ENCODE data around the gene KRTAP3-2.

The KRTAP3-2 gene

GRCh38 chr17:41016578-41017215 is 17.0 kb upstream of the KRTAP3-2 start:
- H3K4me3 ChIP-seq (ENCODE audit: low read depth, low read length): no peak overlapping the region
- H3K36me3 ChIP-seq: no peaks in the 10 kb centered on the region
- no peaks in the 10 kb centered on the region for H3K4me1 ChIP-seq
- TF ChIP-seq, protein P1, sequence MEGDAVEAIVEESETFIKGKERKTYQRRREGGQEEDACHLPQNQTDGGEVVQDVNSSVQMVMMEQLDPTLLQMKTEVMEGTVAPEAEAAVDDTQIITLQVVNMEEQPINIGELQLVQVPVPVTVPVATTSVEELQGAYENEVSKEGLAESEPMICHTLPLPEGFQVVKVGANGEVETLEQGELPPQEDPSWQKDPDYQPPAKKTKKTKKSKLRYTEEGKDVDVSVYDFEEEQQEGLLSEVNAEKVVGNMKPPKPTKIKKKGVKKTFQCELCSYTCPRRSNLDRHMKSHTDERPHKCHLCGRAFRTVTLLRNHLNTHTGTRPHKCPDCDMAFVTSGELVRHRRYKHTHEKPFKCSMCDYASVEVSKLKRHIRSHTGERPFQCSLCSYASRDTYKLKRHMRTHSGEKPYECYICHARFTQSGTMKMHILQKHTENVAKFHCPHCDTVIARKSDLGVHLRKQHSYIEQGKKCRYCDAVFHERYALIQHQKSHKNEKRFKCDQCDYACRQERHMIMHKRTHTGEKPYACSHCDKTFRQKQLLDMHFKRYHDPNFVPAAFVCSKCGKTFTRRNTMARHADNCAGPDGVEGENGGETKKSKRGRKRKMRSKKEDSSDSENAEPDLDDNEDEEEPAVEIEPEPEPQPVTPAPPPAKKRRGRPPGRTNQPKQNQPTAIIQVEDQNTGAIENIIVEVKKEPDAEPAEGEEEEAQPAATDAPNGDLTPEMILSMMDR (IDR thresholded peaks at IDR 0.05; ENCODE audit: low read depth, low read length): no peak
- no peaks in the 10 kb centered on the region for H3K9me3 ChIP-seq
- peaks cover 16% of the 10 kb centered on the region for H3K27me3 ChIP-seq
- DNase-seq: no peak

GRCh38 chr17:41015454-41015853 is 15.7 kb upstream of the KRTAP3-2 start:
- Histone ChIP-seq H3K36me3 (no peaks in the 10 kb centered on the region), H3K4me1 (no peaks in the 10 kb centered on the region), H3K9me3 (no peaks in the 10 kb centered on the region), H3K27me3 (peaks cover 16% of the 10 kb centered on the region), H3K4me3 (ENCODE audit: low read depth, low read length) (no peak overlapping the region)
- TF ChIP-seq, protein P1 (IDR thresholded peaks at IDR 0.05; ENCODE audit: low read depth, low read length): no peak
- DNase-seq: no peak

DNA sequence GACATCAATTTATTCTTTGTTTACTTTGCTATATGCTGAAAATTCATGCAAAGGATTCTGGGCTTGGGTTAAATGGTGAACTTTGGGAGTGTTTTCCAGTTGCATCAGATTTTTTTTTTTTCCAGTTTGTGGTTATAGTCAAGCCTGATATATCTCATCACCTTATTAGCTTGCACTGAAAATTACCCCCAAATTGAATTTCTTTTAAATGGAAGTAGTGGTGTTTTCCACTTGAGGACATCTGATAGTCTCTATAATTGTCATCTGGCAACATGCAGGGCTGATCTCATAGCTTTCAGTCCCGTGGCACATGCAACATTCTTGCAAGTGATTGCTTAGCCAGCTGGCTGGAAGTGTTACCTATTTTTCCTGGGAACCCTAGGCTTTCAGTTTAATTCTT is 13.9 kb upstream of the KRTAP3-2 start:
- TF ChIP-seq, protein P1 (IDR thresholded peaks at IDR 0.05; ENCODE audit: low read depth, low read length): no peak
- Histone ChIP-seq H3K9me3 (no peaks in the 10 kb centered on the region), H3K4me3 (ENCODE audit: low read depth, low read length) (no peak overlapping the region), H3K27me3 (peaks cover 23% of the 10 kb centered on the region), H3K36me3 (no peaks in the 10 kb centered on the region), H3K4me1 (no peaks in the 10 kb centered on the region)
- no peak for DNase-seq

- TF ChIP-seq, protein P1 (IDR thresholded peaks at IDR 0.05; ENCODE audit: low read depth, low read length): no peak
- Histone ChIP-seq H3K4me3 (ENCODE audit: low read depth, low read length) (no peak overlapping the region), H3K36me3 (no peaks in the 10 kb centered on the region), H3K27me3 (peaks cover 24% of the 10 kb centered on the region), H3K9me3 (no peaks in the 10 kb centered on the region), H3K4me1 (no peaks in the 10 kb centered on the region)
- DNase-seq: no peak
Measured at GRCh38 chr17:41013181-41013580, 13.5 kb upstream of the KRTAP3-2 start.

DNA sequence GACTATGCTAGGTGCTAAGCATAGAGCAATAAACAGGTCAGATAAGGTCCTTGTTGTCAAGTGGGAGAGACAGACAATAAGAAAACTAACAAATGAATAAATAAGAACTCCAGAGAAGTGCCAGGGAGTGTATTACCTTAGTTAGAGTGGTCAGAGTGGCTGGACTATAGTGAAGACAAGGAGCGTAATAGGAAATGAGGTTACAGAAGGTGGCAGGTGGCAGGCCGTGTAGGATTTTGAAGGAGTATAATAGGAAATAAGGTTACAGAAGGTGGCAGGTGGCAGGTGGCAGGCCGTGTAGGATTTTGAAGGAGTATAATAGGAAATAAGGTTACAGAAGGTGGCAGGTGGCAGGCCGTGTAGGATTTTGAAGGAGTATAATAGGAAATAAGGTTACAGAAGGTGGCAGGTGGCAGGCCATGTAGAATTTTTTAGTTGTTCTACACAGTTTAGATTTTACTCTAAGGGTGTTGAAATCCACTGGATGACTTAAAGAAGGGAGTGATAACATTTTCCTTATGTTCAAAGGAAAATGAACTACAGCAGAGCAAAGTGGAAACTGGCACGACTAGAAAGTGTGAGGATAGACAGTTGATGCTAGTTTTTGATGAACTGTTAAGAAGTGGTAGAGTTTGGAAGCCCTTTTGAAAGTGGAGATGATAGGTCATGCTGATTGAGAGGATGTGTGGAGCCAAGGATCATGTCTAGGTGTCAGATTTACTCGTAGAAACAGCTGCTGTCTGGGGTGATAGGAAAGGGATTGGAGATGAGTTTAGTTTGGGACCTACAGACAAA is 12.8 kb upstream of the KRTAP3-2 start:
- Histone ChIP-seq H3K9me3 (no peaks in the 10 kb centered on the region), H3K36me3 (no peaks in the 10 kb centered on the region), H3K4me3 (ENCODE audit: low read depth, low read length) (no peak overlapping the region), H3K27me3 (peaks cover 24% of the 10 kb centered on the region), H3K4me1 (no peaks in the 10 kb centered on the region)
- no peak for DNase-seq
- TF ChIP-seq, protein P1 (IDR thresholded peaks at IDR 0.05; ENCODE audit: low read depth, low read length): no peak

DNA sequence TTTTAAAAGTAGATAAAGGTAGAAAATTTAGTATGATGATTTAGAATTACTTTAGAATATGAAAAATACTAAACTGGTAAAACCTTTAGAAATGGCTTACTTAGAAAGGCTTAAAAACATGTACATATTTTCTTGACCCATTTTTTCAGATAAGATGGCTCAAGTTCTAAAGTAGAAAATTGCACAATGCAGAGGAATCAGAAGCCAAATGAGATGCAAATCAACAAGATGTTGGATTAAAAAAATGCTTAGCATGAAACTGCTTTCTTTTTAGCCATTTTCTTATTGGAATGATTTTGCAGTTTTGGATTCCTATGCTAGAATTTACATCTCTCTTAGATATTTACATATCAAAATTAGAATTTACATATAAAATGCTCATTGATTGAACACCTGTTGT is 10.7 kb upstream of the KRTAP3-2 start:
- Histone ChIP-seq H3K9me3 (no peaks in the 10 kb centered on the region), H3K27me3 (peaks cover 11% of the 10 kb centered on the region), H3K36me3 (no peaks in the 10 kb centered on the region), H3K4me3 (ENCODE audit: low read depth, low read length) (no peak overlapping the region), H3K4me1 (no peaks in the 10 kb centered on the region)
- DNase-seq: no peak
- TF ChIP-seq, protein P1 (IDR thresholded peaks at IDR 0.05; ENCODE audit: low read depth, low read length): no peak
